Neuronal stem cell (in vitro differentiated cells): ENCODE results near the gene CELA3A.
"Not testable (repeated sequence)": the region's sequence is repeated elsewhere in the genome, so short reads cannot be mapped to it uniquely, and the experiment has no call there.

Experiments
- DNase-seq: peaks from one replicate; pipeline ENCODE4 v3.0.0-alpha.2; 2013; ENCODE audit warnings: low spot score
- H2AFZ ChIP-seq: one replicate; pipeline ENCODE4 v1.6.1; 2013; ENCODE audit warnings: mild to moderate bottlenecking, low read length, inconsistent platforms
- H2AK5ac ChIP-seq: 2 replicates; pipeline ENCODE4 v1.6.1; 2013; ENCODE audit warnings: low read depth, mild to moderate bottlenecking, inconsistent platforms, low read length, moderate library complexity, mixed read lengths
- H2BK120ac ChIP-seq: 2 replicates; pipeline ENCODE4 v1.6.1; 2013; ENCODE audit warnings: low read depth, mild to moderate bottlenecking, inconsistent platforms, low read length, moderate library complexity, mixed read lengths
- H2BK12ac ChIP-seq: one replicate; pipeline ENCODE4 v1.6.1; 2013; ENCODE audit warnings: low read length, inconsistent platforms
- H2BK15ac ChIP-seq: 2 replicates; pipeline ENCODE4 v1.6.1; 2013; ENCODE audit warnings: mild to moderate bottlenecking, low read length, inconsistent platforms, mixed read lengths
- H2BK5ac ChIP-seq: one replicate; pipeline ENCODE4 v1.6.1; 2013; ENCODE audit warnings: inconsistent platforms, mild to moderate bottlenecking, low read length, moderate library complexity
- H3K14ac ChIP-seq: one replicate; pipeline ENCODE4 v1.6.1; 2013; ENCODE audit warnings: low read length, inconsistent platforms
- H3K18ac ChIP-seq: 2 replicates; pipeline ENCODE4 v1.6.1; 2013; ENCODE audit warnings: low read length, inconsistent platforms
- H3K23ac ChIP-seq: 2 replicates; pipeline ENCODE4 v1.6.1; 2013; ENCODE audit warnings: low read depth, mild to moderate bottlenecking, mixed read lengths, low read length, inconsistent platforms; ENCODE audit not compliant: poor library complexity
- H3K27ac ChIP-seq: replicated peaks from 3 replicates; pipeline ENCODE4 v1.5.1; 2013; ENCODE audit warnings: low read length, inconsistent platforms
- H3K27me3 ChIP-seq, 3 experiments: 2 replicates each; pipeline ENCODE4 v1.6.1; 2013; ENCODE audit warnings: low read length in 3 of 3, mild to moderate bottlenecking in 2 of 3, inconsistent platforms in 1 of 3, low read depth in 1 of 3, mixed read lengths in 1 of 3, moderate library complexity in 1 of 3; ENCODE audit not compliant: control insufficient read depth in 3 of 3, insufficient read depth in 3 of 3
- H3K36me3 ChIP-seq, 2 donors: replicated peaks in 1 of 2; 2 replicates each; pipeline ENCODE4 v1.6.1; 2013; ENCODE audit warnings: low read length in 2 of 2; ENCODE audit not compliant: control insufficient read depth in 2 of 2, insufficient read depth in 2 of 2
- H3K4ac ChIP-seq: 2 replicates; pipeline ENCODE4 v1.6.1; 2013; ENCODE audit warnings: inconsistent platforms, mild to moderate bottlenecking, low read length, moderate library complexity
- H3K4me1 ChIP-seq, 2 donors: 1 replicate in 1 of 2; 2 replicates in 1 of 2; pipeline ENCODE4 v1.6.1; 2013; ENCODE audit warnings: low read length in 2 of 2, low read depth in 1 of 2; ENCODE audit not compliant: control insufficient read depth in 2 of 2, insufficient read depth in 1 of 2
- H3K4me2 ChIP-seq: one replicate; pipeline ENCODE4 v1.6.1; 2013; ENCODE audit warnings: mild to moderate bottlenecking, low read length, inconsistent platforms; ENCODE audit not compliant: insufficient read depth, poor library complexity, severe bottlenecking
- H3K4me3 ChIP-seq, 2 donors: 2 replicates each; pipeline ENCODE4 v1.5.1; 2013; ENCODE audit warnings: low read length in 2 of 2, mild to moderate bottlenecking in 2 of 2, inconsistent platforms in 1 of 2, moderate library complexity in 1 of 2
- H3K79me1 ChIP-seq: one replicate; pipeline ENCODE4 v1.6.1; 2013; ENCODE audit warnings: low read depth, mild to moderate bottlenecking, inconsistent platforms, low read length, moderate library complexity
- H3K9ac ChIP-seq: one replicate; pipeline ENCODE4 v1.6.1; 2013; ENCODE audit warnings: mild to moderate bottlenecking, low read depth, low read length, inconsistent platforms; ENCODE audit not compliant: poor library complexity
- H3K9me3 ChIP-seq, 2 donors: replicated peaks in 1 of 2; 2 replicates each; pipeline versions ENCODE3 to v1.6.1; 2013; ENCODE audit warnings: low read length in 2 of 2, mild to moderate bottlenecking in 2 of 2, inconsistent platforms in 1 of 2, low read depth in 1 of 2, mixed read lengths in 1 of 2, moderate library complexity in 1 of 2; ENCODE audit not compliant: control insufficient read depth in 2 of 2, insufficient read depth in 1 of 2
- H4K8ac ChIP-seq: one replicate; pipeline ENCODE4 v1.6.1; 2013; ENCODE audit warnings: low read depth, mild to moderate bottlenecking, inconsistent platforms, low read length, moderate library complexity
- H4K91ac ChIP-seq: one replicate; pipeline ENCODE4 v1.6.1; 2013; ENCODE audit warnings: low read length, low read depth, mild to moderate bottlenecking, inconsistent platforms; ENCODE audit not compliant: poor library complexity
- WGBS, 2 donors: extraction: QIAGEN DNeasy Blood & Tissue Kit; methylation state at CpG; one replicate each; pipeline ENCODE4 v1.1.7; 2013; ENCODE audit warnings: missing lambda C conversion rate in 2 of 2, mixed read lengths in 1 of 2; ENCODE audit not compliant: insufficient read length in 2 of 2, insufficient replicate concordance in 1 of 2; ENCODE audit errors: extremely low coverage in 2 of 2; 5-methylcytosine and 5-hydroxymethylcytosine counted together

CELA3A gene

GRCh38 chr1:22007262-22007661 is 5.8 kb downstream of the CELA3A start:
- H2AK5ac ChIP-seq, H3K9ac ChIP-seq, H3K14ac ChIP-seq, H3K79me1 ChIP-seq, H2BK120ac ChIP-seq, H3K4me1 ChIP-seq, H3K23ac ChIP-seq, H4K8ac ChIP-seq, H3K9me3 ChIP-seq, H3K4ac ChIP-seq, H3K36me3 ChIP-seq, H3K4me3 ChIP-seq, H3K4me2 ChIP-seq, H2AFZ ChIP-seq, H3K27ac ChIP-seq, H3K27me3 ChIP-seq, H2BK5ac ChIP-seq, H2BK15ac ChIP-seq, H3K18ac ChIP-seq, H2BK12ac ChIP-seq, H4K91ac ChIP-seq, DNase-seq: not testable (repeated sequence)
- no CpG with 5 or more reads among the region's 10 CpGs for WGBS, 2 donors

GRCh38 chr1:22009566-22009965 is 8.1 kb downstream of the CELA3A start:
- H3K79me1 ChIP-seq, H2BK120ac ChIP-seq, H3K18ac ChIP-seq, H3K14ac ChIP-seq, H4K91ac ChIP-seq, H3K23ac ChIP-seq, H3K27me3 ChIP-seq, H3K4me2 ChIP-seq, H3K4me1 ChIP-seq, H2BK12ac ChIP-seq, H2AFZ ChIP-seq, H2BK5ac ChIP-seq, H3K4ac ChIP-seq, H3K36me3 ChIP-seq, H3K4me3 ChIP-seq, H2AK5ac ChIP-seq, H4K8ac ChIP-seq, H3K9ac ChIP-seq, H2BK15ac ChIP-seq, H3K27ac ChIP-seq, H3K9me3 ChIP-seq, DNase-seq: not testable (repeated sequence)
- no CpG with 5 or more reads among the region's 11 CpGs for WGBS, 2 donors

DNA sequence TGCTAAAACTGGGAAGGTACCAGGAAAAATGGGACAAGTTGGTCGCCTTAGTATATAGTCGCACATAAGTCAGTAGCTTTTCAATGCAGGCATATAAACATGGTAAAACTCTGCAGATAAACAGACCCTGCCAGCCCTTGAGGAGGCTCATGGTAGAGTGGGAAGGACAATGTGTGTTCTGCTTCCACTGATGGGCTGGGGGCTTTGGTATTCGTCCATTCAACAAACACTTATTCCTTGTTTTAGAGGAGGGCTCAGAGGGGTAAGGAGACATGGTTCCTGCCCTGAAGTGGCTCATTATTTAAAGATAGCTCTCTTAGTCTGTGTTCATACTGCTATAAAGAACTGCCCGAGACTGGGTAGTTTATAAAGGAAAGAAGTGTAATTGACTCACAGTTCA is 11.3 kb downstream of the CELA3A start:
- not testable (repeated sequence) for H2AFZ ChIP-seq, H2AK5ac ChIP-seq, H4K91ac ChIP-seq, H3K27me3 ChIP-seq, H2BK5ac ChIP-seq, H3K9me3 ChIP-seq, H3K23ac ChIP-seq, DNase-seq, H4K8ac ChIP-seq, H2BK120ac ChIP-seq, H3K79me1 ChIP-seq, H2BK15ac ChIP-seq, H3K18ac ChIP-seq, H3K27ac ChIP-seq, H3K4me3 ChIP-seq, H3K9ac ChIP-seq, H3K36me3 ChIP-seq, H3K14ac ChIP-seq, H2BK12ac ChIP-seq, H3K4ac ChIP-seq, H3K4me1 ChIP-seq, H3K4me2 ChIP-seq
- no CpG with 5 or more reads among the region's 4 CpGs for WGBS, 2 donors

- H3K27ac ChIP-seq, H2AFZ ChIP-seq, H3K14ac ChIP-seq, H2AK5ac ChIP-seq, H3K4me3 ChIP-seq, H3K18ac ChIP-seq, H2BK120ac ChIP-seq, H3K4ac ChIP-seq, H3K9ac ChIP-seq, H3K23ac ChIP-seq, H3K36me3 ChIP-seq, H4K91ac ChIP-seq, H3K4me1 ChIP-seq, H2BK12ac ChIP-seq, H3K79me1 ChIP-seq, H3K9me3 ChIP-seq, H2BK5ac ChIP-seq, H3K27me3 ChIP-seq, H2BK15ac ChIP-seq, H3K4me2 ChIP-seq, H4K8ac ChIP-seq, DNase-seq: not testable (repeated sequence)
- WGBS, 2 donors: no CpG with 5 or more reads among the region's 13 CpGs
These were observed 13.2 kb downstream of the CELA3A start for GRCh38 chr1:22014575-22015206.
